Measurements from ENCODE around the gene CFAP100.

DNA sequence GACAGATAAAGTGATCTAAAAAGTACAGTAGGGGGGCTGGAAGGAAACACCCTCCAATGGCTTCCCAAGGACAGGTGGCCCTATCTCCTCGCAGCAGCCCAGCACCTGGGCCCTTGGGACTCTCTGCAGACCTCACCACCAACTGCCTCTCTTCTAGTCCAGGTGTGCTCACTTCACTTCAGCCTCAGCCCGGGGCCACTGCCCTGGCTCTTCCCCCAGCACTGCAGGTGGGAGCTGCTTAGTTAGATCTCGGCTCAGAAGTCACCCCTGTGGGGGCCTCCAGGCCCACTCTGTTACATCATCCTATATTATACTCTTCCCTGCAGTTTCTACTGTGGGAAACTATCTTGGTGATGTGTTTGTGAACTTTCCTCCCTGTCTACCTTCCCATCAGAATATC is 39.5 kb upstream of the CFAP100 start:
- TF ChIP-seq, protein P1, sequence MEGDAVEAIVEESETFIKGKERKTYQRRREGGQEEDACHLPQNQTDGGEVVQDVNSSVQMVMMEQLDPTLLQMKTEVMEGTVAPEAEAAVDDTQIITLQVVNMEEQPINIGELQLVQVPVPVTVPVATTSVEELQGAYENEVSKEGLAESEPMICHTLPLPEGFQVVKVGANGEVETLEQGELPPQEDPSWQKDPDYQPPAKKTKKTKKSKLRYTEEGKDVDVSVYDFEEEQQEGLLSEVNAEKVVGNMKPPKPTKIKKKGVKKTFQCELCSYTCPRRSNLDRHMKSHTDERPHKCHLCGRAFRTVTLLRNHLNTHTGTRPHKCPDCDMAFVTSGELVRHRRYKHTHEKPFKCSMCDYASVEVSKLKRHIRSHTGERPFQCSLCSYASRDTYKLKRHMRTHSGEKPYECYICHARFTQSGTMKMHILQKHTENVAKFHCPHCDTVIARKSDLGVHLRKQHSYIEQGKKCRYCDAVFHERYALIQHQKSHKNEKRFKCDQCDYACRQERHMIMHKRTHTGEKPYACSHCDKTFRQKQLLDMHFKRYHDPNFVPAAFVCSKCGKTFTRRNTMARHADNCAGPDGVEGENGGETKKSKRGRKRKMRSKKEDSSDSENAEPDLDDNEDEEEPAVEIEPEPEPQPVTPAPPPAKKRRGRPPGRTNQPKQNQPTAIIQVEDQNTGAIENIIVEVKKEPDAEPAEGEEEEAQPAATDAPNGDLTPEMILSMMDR (IDR thresholded peaks at IDR 0.05), result no peak
- TF ChIP-seq EZH2 (IDR thresholded peaks at IDR 0.05) (no peak), EZH2phosphoT487 (IDR thresholded peaks at IDR 0.05) (no peak)

Data from neural progenitor cell (in vitro differentiated cells).